HCT116 (cell line): ENCODE results near the gene ARRDC2. TPM values are rescaled to one million over a fixed set of nuclear protein-coding genes. Genes with fewer than 3 reads are reported as not detected.
"Not testable (repeated sequence)": the region's sequence is repeated elsewhere in the genome, so short reads cannot be mapped to it uniquely, and the experiment has no call there.

Source experiments
- ATAC-seq: fragments of 200-7000 bp; cut with Tn5 transposase; 2 replicates; pipeline ENCODE4 v1.9.1; 2020; ENCODE audit warnings: mild to moderate bottlenecking, moderate library complexity
- BruUV-seq: library from RNA; stranded (reverse); fragments of 400-500 nt; replicated peaks from 2 replicates; lab custom pipeline; 2021; lab: Mats Ljungman, UMichigan
- CTCF ChIA-PET: fragments of 300-600 bp; sonication (Branson Sonifier 250); formaldehyde crosslinking; loops from one replicate; lab custom pipeline; 2021; ENCODE audit warnings: antibody characterized with exemption; lab: Charles Lee
- POLR2A ChIA-PET: fragments of 300-600, 350-600 bp; sonication (Branson Sonifier 250); formaldehyde crosslinking; loops from one replicate; lab custom pipeline; 2021; ENCODE audit warnings: antibody characterized with exemption; lab: Charles Lee
- RAD21 ChIA-PET, 2 experiments: fragments of 300-600 bp; sonication (Branson Sonifier 250); formaldehyde crosslinking; loops; one replicate each; lab custom pipeline; 2023; ENCODE audit warnings: low total read pairs in 2 of 2; ENCODE audit not compliant: uncharacterized antibody in 2 of 2, unreplicated experiment in 2 of 2, low non-redundant PET in 1 of 2; lab: Charles Lee
- DNase-seq: peaks from one replicate; pipeline ENCODE4 v3.0.0-alpha.2; 2010; ENCODE audit warnings: low read depth, low spot score
- H2AFZ ChIP-seq: fragments of 200-600 bp; shearing (Covaris generic), sonication (generic); 2 replicates; pipeline ENCODE4 v1.6.1; 2017; ENCODE audit warnings: low read depth, mixed run types, mixed read lengths, antibody characterized with exemption, low read length; ENCODE audit not compliant: poor library complexity, severe bottlenecking
- H3K27ac ChIP-seq: 2 replicates; pipeline ENCODE4 v1.5.1; 2012; ENCODE audit warnings: low read depth, low read length
- H3K27me3 ChIP-seq: fragments of 200-600 bp; sonication (generic); 2 replicates; pipeline ENCODE4 v1.6.1; 2016; ENCODE audit warnings: mixed run types, low read length, mixed read lengths; ENCODE audit not compliant: insufficient read depth
- H3K36me3 ChIP-seq, 2 experiments: fragments of 200-500 bp in 1 of 2; fragments of 200-600 bp in 1 of 2; sonication (Bioruptor generic) in 1 of 2; sonication (generic) in 1 of 2; 2 replicates each; pipeline versions ENCODE4 v1.5.1 to v1.6.1; 2014 to 2016; ENCODE audit warnings: low read length in 2 of 2, inconsistent platforms in 1 of 2, mixed read lengths in 1 of 2, mixed run types in 1 of 2; ENCODE audit not compliant: insufficient read depth in 2 of 2, control insufficient read depth in 1 of 2
- H3K4me1 ChIP-seq, 2 experiments: fragments of 200-600 bp in 1 of 2; sonication (generic) in 1 of 2; 2 replicates each; pipeline versions ENCODE4 v1.5.1 to v1.6.1; 2012 to 2017; ENCODE audit warnings: low read length in 2 of 2, inconsistent platforms in 1 of 2, mild to moderate bottlenecking in 1 of 2, mixed read lengths in 1 of 2, mixed run types in 1 of 2, moderate library complexity in 1 of 2; ENCODE audit not compliant: insufficient read depth in 2 of 2, control insufficient read depth in 1 of 2
- H3K4me2 ChIP-seq: fragments of 200-600 bp; sonication (generic); 2 replicates; pipeline ENCODE4 v1.6.1; 2017; ENCODE audit warnings: mixed run types, low read length, mixed read lengths
- H3K4me3 ChIP-seq, 2 experiments: fragments of 200-600 bp in 1 of 2; sonication (generic) in 1 of 2; replicated peaks in 1 of 2; 2 replicates each; pipeline ENCODE4 v1.5.1; 2011 to 2016; ENCODE audit warnings: low read length in 2 of 2, control low read depth in 1 of 2, low read depth in 1 of 2, mild to moderate bottlenecking in 1 of 2, mixed read lengths in 1 of 2, mixed run types in 1 of 2
- H3K79me2 ChIP-seq: fragments of 200-600 bp; sonication (generic); 2 replicates; pipeline ENCODE4 v1.6.1; 2017; ENCODE audit warnings: mild to moderate bottlenecking, mixed run types, low read length, moderate library complexity, mixed read lengths; ENCODE audit not compliant: insufficient read depth
- H3K9ac ChIP-seq: fragments of 200-600 bp; sonication (generic); 2 replicates; pipeline ENCODE4 v1.6.1; 2016; ENCODE audit warnings: low read length, mixed read lengths
- H3K9me2 ChIP-seq: fragments of 200-600 bp; sonication (generic), shearing (Covaris generic); 2 replicates; pipeline ENCODE4 v1.6.1; 2017; ENCODE audit warnings: mixed run types, mild to moderate bottlenecking, moderate library complexity; ENCODE audit not compliant: insufficient read depth
- H3K9me3 ChIP-seq, 2 experiments: fragments of 200-500 bp in 1 of 2; fragments of 200-600 bp in 1 of 2; sonication (Bioruptor generic) in 1 of 2; sonication (generic) in 1 of 2; 2 replicates each; pipeline ENCODE4 v1.6.1; 2014 to 2017; ENCODE audit warnings: low read length in 2 of 2, mixed read lengths in 2 of 2, inconsistent platforms in 1 of 2, low read depth in 1 of 2, mild to moderate bottlenecking in 1 of 2, mixed run types in 1 of 2, moderate library complexity in 1 of 2; ENCODE audit not compliant: control insufficient read depth in 1 of 2, insufficient read depth in 1 of 2
- H4K20me1 ChIP-seq: fragments of 200-600 bp; sonication (generic), shearing (Covaris generic); 2 replicates; pipeline ENCODE4 v1.6.1; 2017; ENCODE audit warnings: mixed run types, mild to moderate bottlenecking, moderate library complexity; ENCODE audit not compliant: insufficient read depth
- ATF3 ChIP-seq: IDR thresholded peaks from 2 replicates; pipeline ENCODE4 v1.6.1; 2012
- CBX3 ChIP-seq: IDR thresholded peaks from 2 replicates; pipeline ENCODE4 v1.6.1; 2012; ENCODE audit warnings: low read depth
- CTCF ChIP-seq, 3 experiments: fragments of 200-600 bp in 1 of 3; sonication (generic) in 1 of 3; IDR thresholded peaks in 2 of 3; conservative IDR thresholded peaks in 1 of 3; 2 replicates each; pipeline ENCODE4 v1.5.1; 2012 to 2017; ENCODE audit warnings: low read depth in 2 of 3, low read length in 2 of 3, antibody characterized with exemption in 1 of 3, borderline replicate concordance in 1 of 3, control low read depth in 1 of 3, mild to moderate bottlenecking in 1 of 3, mixed read lengths in 1 of 3, mixed run types in 1 of 3, moderate library complexity in 1 of 3; ENCODE audit not compliant: insufficient read depth in 1 of 3
- EGR1 ChIP-seq: IDR thresholded peaks from 2 replicates; pipeline ENCODE4 v1.6.1; 2012; ENCODE audit warnings: low read depth
- JUND ChIP-seq: IDR thresholded peaks from 2 replicates; pipeline ENCODE4 v1.6.1; 2012
- MAX ChIP-seq: IDR thresholded peaks from 2 replicates; pipeline ENCODE4 v1.6.1; 2012
- RAD21 ChIP-seq: IDR thresholded peaks from 2 replicates; pipeline ENCODE4 v1.6.1; 2012; ENCODE audit warnings: low read depth, mild to moderate bottlenecking
- REST ChIP-seq: IDR thresholded peaks from 2 replicates; pipeline ENCODE4 v1.6.1; 2012; ENCODE audit warnings: low read depth
- TCF7L2 ChIP-seq: IDR thresholded peaks from 2 replicates; pipeline ENCODE4 v1.7.0; 2011; ENCODE audit warnings: borderline replicate concordance, inconsistent platforms; ENCODE audit not compliant: insufficient read depth, insufficient read length; ENCODE audit errors: extremely low read depth
- ZBTB33 ChIP-seq: IDR thresholded peaks from 2 replicates; pipeline ENCODE4 v1.6.1; 2011; ENCODE audit warnings: mild to moderate bottlenecking, low read length, moderate library complexity; ENCODE audit not compliant: insufficient replicate concordance; ENCODE audit errors: extremely low read depth
- ZNF274 ChIP-seq: fragments of 200-500 bp; sonication (Bioruptor generic); IDR thresholded peaks from 2 replicates; pipeline ENCODE4 v1.6.1; 2014; ENCODE audit warnings: mild to moderate bottlenecking, low read depth, low read length, inconsistent platforms
- intact Hi-C: fragments of 100-400 bp; cut with micrococcal nuclease; formaldehyde crosslinking; loops from 2 replicates; pipeline ENCODE4 v1.10.0; 2022
- total RNA-seq: library from RNA; stranded (reverse); gene quantifications from one replicate; pipeline ENCODE4 v1.2.1, GENCODE V29; 2021; ENCODE audit not compliant: unreplicated experiment

The ARRDC2 gene
- total RNA-seq, 1 experiment from 2014 or later = 36.5 TPM

GRCh38 chr19:18032102-18032501, 24.1 kb downstream of the ARRDC2 start:
- H3K9me2 ChIP-seq, H3K4me2 ChIP-seq, RAD21 ChIA-PET, H3K9me3 ChIP-seq, DNase-seq, H3K79me2 ChIP-seq, H3K36me3 ChIP-seq, BruUV-seq, H3K27ac ChIP-seq, CTCF ChIA-PET, H4K20me1 ChIP-seq, H3K9ac ChIP-seq, intact Hi-C loops, H3K27me3 ChIP-seq, H3K4me3 ChIP-seq, ATAC-seq, H2AFZ ChIP-seq, POLR2A ChIA-PET: not testable (repeated sequence)
- peaks cover 11 to 13% of the 10 kb centered on the region in 2 experiments; a peak in 3 of 4 replicates for H3K4me1 ChIP-seq

GRCh38 chr19:18041054-18041453, 33.1 kb downstream of the ARRDC2 start:
- Histone ChIP-seq H3K4me3 (no peak overlapping the region), H2AFZ (no peak overlapping the region), H3K9ac (no peak overlapping the region), H3K4me1 (peaks cover 11 to 13% of the 10 kb centered on the region in 2 experiments), H3K36me3 (no peaks in the 10 kb centered on the region), H3K79me2 (no peaks in the 10 kb centered on the region), H3K27me3 (no peaks in the 10 kb centered on the region), H3K27ac (no peak overlapping the region), H3K4me2 (no peak overlapping the region), H3K9me2 (no peaks in the 10 kb centered on the region), H4K20me1 (no peaks in the 10 kb centered on the region), H3K9me3 (no peaks in the 10 kb centered on the region; a peak in 1 of 4 replicates)
- ATAC-seq (no peak), DNase-seq (no peak)
- CTCF ChIA-PET = no interaction called here
- POLR2A ChIA-PET = no interaction called here
- intact Hi-C loops = no loop called here
- no TSS peak for BruUV-seq
- RAD21 ChIA-PET = interaction anchor here in 1 of 2 experiments (0.6 kb wide), 1 partner anchor 52 kb away, joined by 3 read pairs; no protein-coding TSS in a partner anchor
- no peak for TF ChIP-seq ATF3
- no peak for TF ChIP-seq TCF7L2
- TF ChIP-seq CTCF (IDR thresholded peaks at IDR 0.05 in 2 of 3, conservative IDR thresholded peaks at IDR 0.05 in 1 of 3; ENCODE audit: borderline replicate concordance in 1 of 3, insufficient read depth in 1 of 3, low read depth in 2 of 3, low read length in 2 of 3) = no peak
- TF ChIP-seq REST = no peak
- no peak for TF ChIP-seq MAX
- no peak for TF ChIP-seq RAD21
- TF ChIP-seq JUND = no peak
- TF ChIP-seq CBX3 = no peak
- no peak for TF ChIP-seq ZNF274
- no peak for TF ChIP-seq EGR1
- no peak for TF ChIP-seq ZBTB33
